Measurements from ENCODE around the gene PRPF19. TPM values are rescaled to one million over a fixed set of nuclear protein-coding genes. Genes with fewer than 3 reads are reported as not detected.

The PRPF19 gene
- total and polyA plus RNA-seq, 2 of the 13 experiments (the other 11 are each of a cell fraction or from before 2014, with no cell fraction given), result 27.4 to 91.1 TPM

- no peaks in the 10 kb centered on the region for H4K20me1 ChIP-seq (ENCODE audit: insufficient read depth, low read length)
- TF ChIP-seq ATM (IDR thresholded peaks at IDR 0.05; ENCODE audit: borderline replicate concordance), result no peak
- TF ChIP-seq EZH2 (conservative IDR thresholded peaks at IDR 0.05; ENCODE audit: low read depth, low read length), result no peak
- TF ChIP-seq BCL3 (CRISPR knock-in tag; IDR thresholded peaks at IDR 0.05), result no peak
- TF ChIP-seq ZNF772 (CRISPR knock-in tag; IDR thresholded peaks at IDR 0.05), result no peak
- no peak for TF ChIP-seq ZNF614 (CRISPR knock-in tag; IDR thresholded peaks at IDR 0.05; ENCODE audit: borderline replicate concordance)
- TF ChIP-seq THRA (CRISPR knock-in tag; IDR thresholded peaks at IDR 0.05; ENCODE audit: borderline replicate concordance), result no peak
- no peak for TF ChIP-seq CHD4 (IDR thresholded peaks at IDR 0.05; ENCODE audit: borderline replicate concordance, low read length)
- TF ChIP-seq ZNF746 (CRISPR knock-in tag; IDR thresholded peaks at IDR 0.05), result no peak
- TF ChIP-seq REST (IDR thresholded peaks at IDR 0.05; ENCODE audit: borderline replicate concordance in 1 of 2, low read depth in 1 of 2, low read length in 2 of 2), result no peak
- TF ChIP-seq MAFF (IDR thresholded peaks at IDR 0.05; ENCODE audit: low read depth, low read length), result no peak
- H3K9ac ChIP-seq (ENCODE audit: insufficient read depth, low read depth, low read length), result no peak overlapping the region
- POLR2A ChIA-PET, result no interaction called here
- no peaks in the 10 kb centered on the region for H3K79me2 ChIP-seq (ENCODE audit: insufficient read depth, low read length)
- BruUV-seq (replicated peaks), result no TSS peak
- CTCF ChIA-PET (ENCODE audit: low intra/inter-chr PET ratio, low total read pairs), result no interaction called here
- no peak overlapping the region for H3K27ac ChIP-seq (ENCODE audit: extremely low read length, insufficient read depth, low read length)
- FAIRE-seq, result no peak
- DNase-seq (ENCODE audit: low spot score), result no peak
- intact Hi-C loops (cut with micrococcal nuclease; ENCODE audit: unreplicated experiment), result no loop called here
- in situ Hi-C loops (cut with HindIII; ENCODE audit: extremely low pct_ligation_motif_present, low pct_unique_long_range_greater_than_20kb), result no loop called here
- no peaks in the 10 kb centered on the region for H3K36me3 ChIP-seq (replicated peaks in 1 of 2; ENCODE audit: control insufficient read depth in 1 of 2, insufficient read depth in 2 of 2, low read length in 2 of 2)
- H2AFZ ChIP-seq (ENCODE audit: low read length), result no peak overlapping the region
- H3K9me3 ChIP-seq (ENCODE audit: low read length), result no peaks in the 10 kb centered on the region
- no peak overlapping the region for H3K4me3 ChIP-seq (replicated peaks in 1 of 3; ENCODE audit: insufficient read depth in 1 of 3, low read depth in 2 of 3, low read length in 3 of 3)
- no peak overlapping the region for H3K4me2 ChIP-seq (ENCODE audit: low read depth, low read length)
- H3K27me3 ChIP-seq (ENCODE audit: control insufficient read depth in 1 of 2, insufficient read depth in 2 of 2, low read length in 2 of 2), result peaks cover 0 to 2% of the 10 kb centered on the region in 2 experiments; a peak in 2 of 5 replicates
- H3K4me1 ChIP-seq (ENCODE audit: insufficient read depth, low read length), result no peaks in the 10 kb centered on the region
- ATAC-seq, result 0 out of 3 replicates have a peak, but pooled peaks have one; percentile 12
- WGBS (ENCODE audit: low lambda C conversion rate), result 24% methylated on average over 3 of the region's 4 CpGs
Observed at GRCh38 chr11:60942219-60942618, 35.8 kb upstream of the PRPF19 start.

Measured in HepG2 (cell line).